Measurements from ENCODE around the gene AOPEP.
A peak's percentile ranks its signal among the peaks of the same experiment; 100 is the strongest.

Gene AOPEP

GRCh38 chr9:95130484-95130883, 404.0 kb downstream of the AOPEP start:
- no peak for FAIRE-seq

GRCh38 chr9:95131023-95131943, 404.8 kb downstream of the AOPEP start:
- FAIRE-seq, result peak; percentile 32
- DNase-seq (ENCODE audit: low spot score), result peak; percentile 42

More at GRCh38 chr9:95130484-95130883, 404.0 kb downstream of the AOPEP start:
- no peak for DNase-seq (ENCODE audit: low spot score)

- FAIRE-seq (peak; percentile 66), DNase-seq (ENCODE audit: low spot score) (peak; percentile 17)
Measured at GRCh38 chr9:95132366-95133324, 406.1 kb downstream of the AOPEP start.

- no peak for FAIRE-seq
- no peak for DNase-seq (ENCODE audit: low spot score)
Measured at GRCh38 chr9:95133325-95133705, 406.8 kb downstream of the AOPEP start.

GRCh38 chr9:95134457-95134881, 408.0 kb downstream of the AOPEP start:
- FAIRE-seq, result no peak

GRCh38 chr9:95135756-95136155, 409.3 kb downstream of the AOPEP start:
- no peak for FAIRE-seq
- no peak for DNase-seq (ENCODE audit: low spot score)

More at GRCh38 chr9:95134457-95134881, 408.0 kb downstream of the AOPEP start:
- DNase-seq (ENCODE audit: low spot score), result no peak
